Karpas-422 (cell line): ENCODE measurements around the gene COL6A6. TPM values are rescaled to one million over a fixed set of nuclear protein-coding genes. Genes with fewer than 3 reads are reported as not detected.

ENCODE experiments used
- DNase-seq: peaks from one replicate; pipeline ENCODE4 v3.0.0-alpha.2; 2015
- H2AFZ ChIP-seq: fragments of 200-600 bp; sonication (generic); 2 replicates; pipeline ENCODE4 v1.6.1; 2014; ENCODE audit warnings: antibody characterized with exemption, low read length, mixed read lengths
- H3K27ac ChIP-seq: fragments of 200-600 bp; sonication (generic); 2 replicates; pipeline ENCODE4 v1.5.1; 2014; ENCODE audit warnings: mild to moderate bottlenecking, low read length, moderate library complexity
- H3K27me3 ChIP-seq: fragments of 200-600 bp; sonication (generic); 2 replicates; pipeline ENCODE4 v1.6.1; 2014; ENCODE audit warnings: low read length, mixed read lengths
- H3K36me3 ChIP-seq: fragments of 200-600 bp; sonication (generic); 2 replicates; pipeline ENCODE4 v1.6.1; 2014; ENCODE audit warnings: low read length, mixed read lengths; ENCODE audit not compliant: insufficient read depth
- H3K4me1 ChIP-seq: fragments of 200-600 bp; sonication (generic); 2 replicates; pipeline ENCODE4 v1.6.1; 2014; ENCODE audit warnings: mild to moderate bottlenecking, low read length, mixed read lengths
- H3K4me2 ChIP-seq: fragments of 200-600 bp; sonication (generic); 2 replicates; pipeline ENCODE4 v1.6.1; 2014; ENCODE audit warnings: low read length, low read depth, mild to moderate bottlenecking; ENCODE audit not compliant: poor library complexity, severe bottlenecking
- H3K4me3 ChIP-seq: fragments of 200-600 bp; sonication (generic); 2 replicates; pipeline ENCODE4 v1.5.1; 2014; ENCODE audit warnings: mild to moderate bottlenecking, antibody characterized with exemption, low read length, mixed read lengths
- H3K79me2 ChIP-seq: fragments of 200-600 bp; sonication (generic); 2 replicates; pipeline ENCODE4 v1.6.1; 2014; ENCODE audit warnings: mild to moderate bottlenecking, low read length, mixed read lengths
- H3K9ac ChIP-seq: fragments of 200-600 bp; sonication (generic); 2 replicates; pipeline ENCODE4 v1.6.0; 2014; ENCODE audit warnings: low read length
- H3K9me2 ChIP-seq: fragments of 200-600 bp; sonication (generic), shearing (Covaris generic); replicated peaks from 2 replicates; pipeline ENCODE4 v1.6.0; 2014; ENCODE audit warnings: mild to moderate bottlenecking, low read length, moderate library complexity; ENCODE audit not compliant: insufficient read depth
- H3K9me3 ChIP-seq: fragments of 300-700, 200-600 bp; sonication (generic); 2 replicates; pipeline ENCODE4 v1.6.1; 2014; ENCODE audit warnings: low read length, mixed read lengths
- H4K20me1 ChIP-seq: fragments of 200-600 bp; sonication (generic); 2 replicates; pipeline ENCODE4 v1.6.1; 2014; ENCODE audit warnings: mild to moderate bottlenecking, antibody characterized with exemption, low read length, low read depth; ENCODE audit not compliant: insufficient read depth
- total RNA-seq: library from RNA; depleted of rRNA; stranded (reverse); fragments of >200 nt; shearing (Covaris generic); gene quantifications from 2 replicates; pipeline ENCODE4 v1.2.3, GENCODE V29; 2014; ENCODE audit warnings: low replicate concordance

The COL6A6 gene
- total RNA-seq, 1 experiment from 2014 or later = not detected

- Histone ChIP-seq H3K27ac (no peak overlapping the region), H3K27me3 (no peaks in the 10 kb centered on the region), H3K9me3 (no peaks in the 10 kb centered on the region), H3K9ac (no peak overlapping the region), H4K20me1 (no peaks in the 10 kb centered on the region), H3K4me3 (no peak overlapping the region), H3K9me2 (no peaks in the 10 kb centered on the region), H3K79me2 (no peaks in the 10 kb centered on the region), H3K4me1 (no peaks in the 10 kb centered on the region), H2AFZ (no peak overlapping the region), H3K4me2 (no peak overlapping the region), H3K36me3 (no peaks in the 10 kb centered on the region)
- DNase-seq = no peak
Measured at GRCh38 chr3:130519754-130520153, 2.8 kb downstream of the COL6A6 start.

GRCh38 chr3:130522399-130522798, 5.4 kb downstream of the COL6A6 start:
- Histone ChIP-seq H3K9me2 (no peaks in the 10 kb centered on the region), H3K4me2 (no peak overlapping the region), H2AFZ (no peak overlapping the region), H3K4me3 (no peak overlapping the region), H3K79me2 (no peaks in the 10 kb centered on the region), H3K27me3 (no peaks in the 10 kb centered on the region), H3K27ac (no peak overlapping the region), H3K9ac (no peak overlapping the region), H4K20me1 (no peaks in the 10 kb centered on the region), H3K36me3 (no peaks in the 10 kb centered on the region), H3K9me3 (no peaks in the 10 kb centered on the region), H3K4me1 (no peaks in the 10 kb centered on the region)
- no peak for DNase-seq

- H3K4me3 ChIP-seq = no peak overlapping the region
- H3K79me2 ChIP-seq = no peaks in the 10 kb centered on the region
- H3K4me2 ChIP-seq = no peak overlapping the region
- no peak overlapping the region for H2AFZ ChIP-seq
- H4K20me1 ChIP-seq = no peaks in the 10 kb centered on the region
- no peaks in the 10 kb centered on the region for H3K9me3 ChIP-seq
- H3K27ac ChIP-seq = no peak overlapping the region
- no peaks in the 10 kb centered on the region for H3K36me3 ChIP-seq
- H3K9me2 ChIP-seq = no peaks in the 10 kb centered on the region
- no peak overlapping the region for H3K9ac ChIP-seq
- H3K4me1 ChIP-seq = peaks cover 16% of the 10 kb centered on the region
- no peak for DNase-seq
- H3K27me3 ChIP-seq = no peaks in the 10 kb centered on the region
Measured at GRCh38 chr3:130527426-130527825, 10.4 kb downstream of the COL6A6 start.

GRCh38 chr3:130528120-130528519, 11.1 kb downstream of the COL6A6 start:
- no peaks in the 10 kb centered on the region for H3K79me2 ChIP-seq
- H3K4me1 ChIP-seq = peaks cover 16% of the 10 kb centered on the region

GRCh38 chr3:130529486-130530215, 12.7 kb downstream of the COL6A6 start:
- H3K79me2 ChIP-seq = no peaks in the 10 kb centered on the region
- H3K27ac ChIP-seq = no peak overlapping the region
- no peak overlapping the region for H2AFZ ChIP-seq
- peaks cover 16% of the 10 kb centered on the region for H3K4me1 ChIP-seq
- no peaks in the 10 kb centered on the region for H4K20me1 ChIP-seq
- H3K9me3 ChIP-seq = no peaks in the 10 kb centered on the region
- H3K36me3 ChIP-seq = no peaks in the 10 kb centered on the region
- H3K4me3 ChIP-seq = no peak overlapping the region
- no peaks in the 10 kb centered on the region for H3K9me2 ChIP-seq
- peak; percentile 45 for DNase-seq
- no peaks in the 10 kb centered on the region for H3K27me3 ChIP-seq
- no peak overlapping the region for H3K4me2 ChIP-seq
- H3K9ac ChIP-seq = no peak overlapping the region

More at GRCh38 chr3:130528120-130528519, 11.1 kb downstream of the COL6A6 start:
- Histone ChIP-seq H3K4me3 (no peak overlapping the region), H4K20me1 (no peaks in the 10 kb centered on the region), H3K4me2 (no peak overlapping the region), H3K27ac (no peak overlapping the region), H3K36me3 (no peaks in the 10 kb centered on the region), H3K27me3 (no peaks in the 10 kb centered on the region), H2AFZ (no peak overlapping the region), H3K9me2 (no peaks in the 10 kb centered on the region), H3K9ac (no peak overlapping the region), H3K9me3 (no peaks in the 10 kb centered on the region)
- no peak for DNase-seq

DNA sequence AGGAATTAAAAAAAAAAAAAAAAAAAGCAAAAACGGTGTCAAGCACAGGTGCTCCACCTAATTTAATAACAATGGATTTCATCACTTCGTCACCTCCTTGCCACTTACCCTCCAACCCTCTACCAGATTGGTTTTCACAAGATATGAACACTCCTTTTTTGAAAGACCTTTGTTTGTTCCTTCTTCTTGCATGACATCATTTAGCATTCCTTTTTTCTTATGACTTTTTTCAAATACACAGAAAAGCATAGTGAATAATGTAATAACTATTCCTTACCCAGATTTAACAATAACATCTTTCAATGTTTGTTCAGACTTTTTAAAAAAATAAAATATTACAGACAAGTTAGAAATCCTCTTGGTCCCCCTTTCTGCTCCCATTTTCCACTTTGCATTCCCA, 16.3 kb downstream of the COL6A6 start:
- Histone ChIP-seq H3K36me3 (no peaks in the 10 kb centered on the region), H2AFZ (no peak overlapping the region), H3K9me2 (no peaks in the 10 kb centered on the region), H3K27ac (no peak overlapping the region), H3K4me2 (no peak overlapping the region), H3K27me3 (no peaks in the 10 kb centered on the region), H4K20me1 (no peaks in the 10 kb centered on the region), H3K79me2 (no peaks in the 10 kb centered on the region), H3K9ac (no peak overlapping the region), H3K4me1 (peaks cover 16% of the 10 kb centered on the region), H3K4me3 (no peak overlapping the region), H3K9me3 (no peaks in the 10 kb centered on the region)
- no peak for DNase-seq

DNA sequence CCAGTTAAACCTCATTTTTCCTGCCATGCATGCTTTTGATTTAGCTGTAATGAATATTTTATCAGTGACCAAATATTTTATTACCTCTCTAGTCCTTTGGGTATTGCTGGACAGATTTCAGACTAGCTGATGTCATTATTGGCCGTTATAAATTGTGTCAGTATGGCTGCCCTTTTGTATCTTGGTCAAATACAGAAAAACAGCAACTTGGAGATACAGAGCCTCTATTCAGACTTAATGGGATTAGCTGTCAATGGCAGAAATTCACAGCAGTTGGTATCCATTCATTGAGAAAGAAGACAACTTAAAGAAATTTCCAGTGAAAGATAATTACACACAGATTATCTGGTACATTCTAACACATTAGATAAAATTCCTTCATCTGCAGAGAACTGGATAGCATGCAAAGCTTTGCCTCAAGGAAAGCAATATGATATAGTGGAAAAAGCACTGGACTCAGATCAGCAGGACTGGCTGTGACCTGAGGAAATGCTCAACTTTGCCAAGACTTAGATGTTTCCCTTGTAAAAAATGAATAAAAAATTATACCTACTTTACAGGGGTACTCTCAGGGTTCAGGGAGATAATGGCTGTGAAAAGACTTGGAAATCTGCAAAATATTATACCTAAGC, 20.8 kb downstream of the COL6A6 start:
- Histone ChIP-seq H3K9me3 (no peaks in the 10 kb centered on the region), H2AFZ (no peak overlapping the region), H3K36me3 (no peaks in the 10 kb centered on the region), H3K27ac (no peak overlapping the region), H3K27me3 (no peaks in the 10 kb centered on the region), H3K4me3 (no peak overlapping the region), H3K9me2 (no peaks in the 10 kb centered on the region), H4K20me1 (no peaks in the 10 kb centered on the region), H3K4me2 (no peak overlapping the region), H3K4me1 (no peaks in the 10 kb centered on the region), H3K79me2 (no peaks in the 10 kb centered on the region), H3K9ac (no peak overlapping the region)
- DNase-seq = no peak

GRCh38 chr3:130539005-130539404, 22.0 kb downstream of the COL6A6 start:
- peak; percentile 87 for DNase-seq
- no peaks in the 10 kb centered on the region for H3K79me2 ChIP-seq
- no peaks in the 10 kb centered on the region for H3K4me1 ChIP-seq
- H4K20me1 ChIP-seq = no peaks in the 10 kb centered on the region
- H3K9me2 ChIP-seq = no peaks in the 10 kb centered on the region
- H2AFZ ChIP-seq = no peak overlapping the region
- H3K27ac ChIP-seq = no peak overlapping the region
- H3K27me3 ChIP-seq = no peaks in the 10 kb centered on the region
- no peaks in the 10 kb centered on the region for H3K36me3 ChIP-seq
- no peaks in the 10 kb centered on the region for H3K9me3 ChIP-seq
- no peak overlapping the region for H3K4me2 ChIP-seq
- H3K4me3 ChIP-seq = no peak overlapping the region
- H3K9ac ChIP-seq = no peak overlapping the region
